ENCODE measurements around the gene NTSR1. TPM values are rescaled to one million over a fixed set of nuclear protein-coding genes. Genes with fewer than 3 reads are reported as not detected.

NTSR1 gene
- total RNA-seq, 1 experiment from 2014 or later = 15.9 TPM

- POLR2A ChIA-PET (ENCODE audit: low non-redundant PET) = no interaction called here
- Histone ChIP-seq H3K9me3 (ENCODE audit: low read depth, low read length, poor library complexity, severe bottlenecking) (no peaks in the 10 kb centered on the region), H3K36me3 (ENCODE audit: insufficient read depth, low read length, poor library complexity, severe bottlenecking) (no peaks in the 10 kb centered on the region), H3K27me3 (replicated peaks; ENCODE audit: insufficient read depth, low read depth, low read length, poor library complexity) (no peaks in the 10 kb centered on the region), H3K27ac (ENCODE audit: low read depth, low read length, poor library complexity, severe bottlenecking) (no peak overlapping the region), H3K4me1 (ENCODE audit: insufficient read depth, low read length, poor library complexity, severe bottlenecking) (peaks cover 36% of the 10 kb centered on the region), H3K4me3 (ENCODE audit: low read depth, low read length, poor library complexity, severe bottlenecking) (no peak overlapping the region)
- intact Hi-C loops (cut with micrococcal nuclease; ENCODE audit: unreplicated experiment) = no loop called here
- CTCF ChIA-PET = interaction anchor here (0.6 to 0.7 kb wide), 2 partner anchors 35 to 38 kb away, joined by 3 read pairs; no protein-coding TSS in a partner anchor
- no peak for DNase-seq (ENCODE audit: low spot score)
- TF ChIP-seq CTCF (conservative IDR thresholded peaks at IDR 0.05; ENCODE audit: low read depth, low read length) (no peak), EZH2 (IDR thresholded peaks at IDR 0.05; ENCODE audit: borderline replicate concordance, low read depth, low read length, poor library complexity, severe bottlenecking) (no peak)
- BruUV-seq (replicated peaks) = no TSS peak
Observed at GRCh38 chr20:62699741-62700140, 8.9 kb upstream of the NTSR1 start.

GRCh38 chr20:62700261-62700930, 8.2 kb upstream of the NTSR1 start:
- ChIA-PET CTCF (interaction anchor here (0.6 kb wide), 1 partner anchor 35 kb away, joined by 3 read pairs; no protein-coding TSS in a partner anchor), POLR2A (ENCODE audit: low non-redundant PET) (no interaction called here)
- Histone ChIP-seq H3K4me3 (ENCODE audit: low read depth, low read length, poor library complexity, severe bottlenecking) (no peak overlapping the region), H3K27me3 (replicated peaks; ENCODE audit: insufficient read depth, low read depth, low read length, poor library complexity) (no peaks in the 10 kb centered on the region), H3K27ac (ENCODE audit: low read depth, low read length, poor library complexity, severe bottlenecking) (no peak overlapping the region), H3K9me3 (ENCODE audit: low read depth, low read length, poor library complexity, severe bottlenecking) (no peaks in the 10 kb centered on the region), H3K4me1 (ENCODE audit: insufficient read depth, low read length, poor library complexity, severe bottlenecking) (peaks cover 43% of the 10 kb centered on the region), H3K36me3 (ENCODE audit: insufficient read depth, low read length, poor library complexity, severe bottlenecking) (no peaks in the 10 kb centered on the region)
- BruUV-seq (replicated peaks) = no TSS peak
- no peak for TF ChIP-seq EZH2 (IDR thresholded peaks at IDR 0.05; ENCODE audit: borderline replicate concordance, low read depth, low read length, poor library complexity, severe bottlenecking)
- TF ChIP-seq CTCF (conservative IDR thresholded peaks at IDR 0.05; ENCODE audit: low read depth, low read length) = no peak
- DNase-seq (ENCODE audit: low spot score) = no peak
- intact Hi-C loops (cut with micrococcal nuclease; ENCODE audit: unreplicated experiment) = no loop called here

- Histone ChIP-seq H3K27ac (ENCODE audit: low read depth, low read length, poor library complexity, severe bottlenecking) (no peak overlapping the region), H3K27me3 (replicated peaks; ENCODE audit: insufficient read depth, low read depth, low read length, poor library complexity) (no peaks in the 10 kb centered on the region), H3K4me1 (ENCODE audit: insufficient read depth, low read length, poor library complexity, severe bottlenecking) (peaks cover 43% of the 10 kb centered on the region), H3K36me3 (ENCODE audit: insufficient read depth, low read length, poor library complexity, severe bottlenecking) (no peaks in the 10 kb centered on the region), H3K4me3 (ENCODE audit: low read depth, low read length, poor library complexity, severe bottlenecking) (no peak overlapping the region), H3K9me3 (ENCODE audit: low read depth, low read length, poor library complexity, severe bottlenecking) (no peaks in the 10 kb centered on the region)
- no peak for TF ChIP-seq EZH2 (IDR thresholded peaks at IDR 0.05; ENCODE audit: borderline replicate concordance, low read depth, low read length, poor library complexity, severe bottlenecking)
- no peak for TF ChIP-seq CTCF (conservative IDR thresholded peaks at IDR 0.05; ENCODE audit: low read depth, low read length)
- no TSS peak for BruUV-seq (replicated peaks)
- ChIA-PET CTCF (no interaction called here), POLR2A (ENCODE audit: low non-redundant PET) (no interaction called here)
- intact Hi-C loops (cut with micrococcal nuclease; ENCODE audit: unreplicated experiment) = no loop called here
- no peak for DNase-seq (ENCODE audit: low spot score)
Observed at GRCh38 chr20:62701161-62702012, 7.2 kb upstream of the NTSR1 start.
